ENCODE data around the gene LACTB.

Gene LACTB

GRCh38 chr15:63121382-63122001 lies at the start of gene LACTB:
Gene LACTB (plus strand): TSS chr15:63121861. CDS start chr15:63121872, 11 bp downstream.
- DNase-seq = peak; percentile 89

DNA sequence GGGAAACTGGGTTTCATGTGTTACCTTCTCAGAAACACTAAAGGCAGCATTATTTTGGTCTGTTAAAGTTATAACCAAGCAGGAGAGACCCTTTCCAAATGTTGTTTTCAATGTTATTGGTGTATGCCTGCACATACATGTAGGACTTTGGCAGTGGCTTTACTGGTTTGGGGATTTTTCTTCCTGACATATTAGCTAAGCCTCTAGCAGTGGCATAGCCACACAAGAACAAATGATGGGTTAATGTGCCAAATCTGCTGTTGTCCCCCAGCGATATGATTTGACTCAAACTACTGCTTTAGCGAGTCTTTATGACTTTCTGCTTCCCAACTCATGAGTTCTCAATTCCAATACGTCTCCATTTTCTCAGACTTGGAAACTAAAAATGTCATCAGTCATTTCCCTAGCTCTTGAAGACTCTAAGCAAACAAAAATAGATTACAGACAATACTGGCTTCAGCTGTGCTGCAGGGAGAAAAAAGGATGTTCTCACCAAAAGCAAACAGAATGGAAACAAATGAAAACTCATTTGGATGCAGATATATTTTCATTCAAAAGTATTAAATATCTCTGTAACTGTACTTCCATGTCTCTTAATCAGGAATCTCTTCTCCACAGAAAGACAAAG lies 49.5 kb upstream of the LACTB start:
- no peak for DNase-seq

GRCh38 chr15:63072809-63073277 lies 48.8 kb upstream of the LACTB start:
- no peak for DNase-seq

DNA sequence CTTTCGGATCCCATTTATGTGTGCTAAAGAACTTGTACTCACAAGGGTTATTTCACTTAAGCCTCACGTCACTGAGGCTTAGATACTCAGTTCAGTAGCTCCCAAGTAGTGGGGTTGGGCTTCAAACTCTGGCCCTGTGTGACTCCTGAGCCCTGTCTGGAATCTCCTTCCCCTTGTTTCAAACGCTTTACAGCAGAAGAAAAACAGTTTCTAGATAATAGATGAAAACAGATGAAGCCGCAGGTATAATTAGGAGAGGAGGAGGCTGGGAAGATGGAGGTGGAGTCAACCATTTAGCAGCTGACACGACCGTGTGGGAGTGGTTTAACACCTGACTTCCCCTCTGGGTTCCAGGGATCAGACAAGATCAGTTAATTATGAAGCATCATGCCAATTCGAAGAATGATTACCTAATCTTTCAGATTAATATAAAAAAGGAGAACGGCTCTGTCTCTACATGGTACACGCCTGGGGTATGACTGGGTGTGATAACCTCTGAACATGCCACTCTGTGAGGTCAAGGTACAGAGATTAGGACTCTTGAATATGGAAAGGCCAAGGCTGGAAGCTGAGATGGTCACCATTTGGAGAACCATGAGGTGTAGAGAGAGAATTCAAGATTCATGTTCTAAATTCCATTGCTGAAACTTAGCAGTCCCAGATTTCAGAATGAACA lies 48.0 kb upstream of the LACTB start:
- DNase-seq = no peak

DNA sequence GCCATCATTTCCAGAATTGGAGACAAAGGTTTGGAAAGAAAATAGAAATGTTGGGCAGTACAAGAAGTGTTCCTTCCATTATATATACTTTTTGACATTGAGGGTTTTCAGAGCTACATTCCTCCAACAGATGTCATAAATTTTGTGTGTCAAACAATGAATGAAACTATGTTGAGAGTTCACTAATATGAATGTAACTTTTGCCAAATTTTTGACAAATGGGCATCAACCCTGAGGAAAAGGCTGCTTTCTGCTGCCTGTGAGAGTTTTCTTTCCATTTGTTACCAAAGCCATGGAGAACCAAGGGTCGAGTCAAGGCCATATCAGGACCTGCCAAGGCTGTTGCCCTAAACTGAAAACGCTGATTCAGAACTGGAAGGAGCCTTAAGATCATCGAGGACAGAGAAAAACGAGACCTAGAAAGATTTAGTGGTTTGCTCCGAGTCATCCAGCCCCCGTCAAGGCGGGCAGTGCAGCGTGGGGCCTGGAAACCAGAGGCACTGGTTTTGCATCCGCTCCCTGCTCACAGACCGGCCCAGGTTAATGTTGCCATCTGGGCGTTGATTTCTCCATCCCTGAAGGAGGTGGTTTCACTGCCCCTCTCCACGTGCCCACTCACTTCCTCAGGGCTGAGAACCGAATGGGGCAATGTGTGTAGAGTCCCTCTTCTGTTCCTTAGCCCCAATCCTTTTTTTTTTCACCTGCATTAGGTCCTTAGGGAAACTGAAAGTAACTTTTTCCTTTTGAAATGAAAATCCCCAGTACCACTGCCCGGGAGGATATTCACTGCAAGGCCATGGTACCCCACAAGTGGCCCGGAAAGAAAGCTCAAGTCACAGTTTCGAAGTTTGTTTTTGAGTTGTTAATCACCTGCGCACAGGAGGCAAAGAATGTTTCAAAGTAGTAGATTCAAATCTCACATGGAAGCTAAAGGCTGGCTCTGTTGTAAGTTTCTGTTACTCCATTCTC lies 46.4 kb upstream of the LACTB start:
- peak; percentile 57 for DNase-seq

DNA sequence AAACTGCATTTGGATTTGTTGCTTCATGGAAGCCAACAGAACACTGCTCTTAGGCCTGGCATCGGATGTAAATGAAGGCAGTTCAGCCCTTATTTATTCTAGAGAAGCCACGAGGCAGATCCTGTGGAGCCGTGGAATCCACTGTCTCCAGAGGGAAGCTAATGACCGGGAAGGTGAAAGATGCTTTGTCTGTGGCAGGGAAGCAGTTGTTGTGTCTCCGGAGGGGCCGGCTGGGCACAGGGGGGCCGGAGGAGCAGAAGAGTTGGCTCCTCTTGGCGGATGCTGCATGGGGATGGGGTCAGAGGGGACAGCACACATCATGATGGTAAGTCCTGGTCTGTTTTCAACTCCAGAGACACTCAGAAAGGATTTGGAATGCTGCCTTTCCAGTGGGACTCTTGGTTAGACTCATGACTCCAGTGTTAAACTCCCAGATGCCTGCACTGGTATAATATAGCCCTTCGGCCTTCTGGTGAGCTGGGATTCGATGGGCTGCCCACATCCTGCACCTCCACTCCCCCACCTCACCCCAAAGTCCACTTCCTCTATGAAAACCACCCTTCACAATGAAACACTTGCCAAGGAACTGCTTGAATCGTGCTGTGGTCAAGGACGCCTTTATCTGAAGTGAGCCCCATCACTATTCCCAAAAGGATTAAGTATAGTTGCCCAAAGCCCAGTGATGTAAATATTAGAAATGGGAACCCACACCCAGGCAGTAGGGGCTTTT lies 45.5 kb upstream of the LACTB start:
- no peak for DNase-seq

DNA sequence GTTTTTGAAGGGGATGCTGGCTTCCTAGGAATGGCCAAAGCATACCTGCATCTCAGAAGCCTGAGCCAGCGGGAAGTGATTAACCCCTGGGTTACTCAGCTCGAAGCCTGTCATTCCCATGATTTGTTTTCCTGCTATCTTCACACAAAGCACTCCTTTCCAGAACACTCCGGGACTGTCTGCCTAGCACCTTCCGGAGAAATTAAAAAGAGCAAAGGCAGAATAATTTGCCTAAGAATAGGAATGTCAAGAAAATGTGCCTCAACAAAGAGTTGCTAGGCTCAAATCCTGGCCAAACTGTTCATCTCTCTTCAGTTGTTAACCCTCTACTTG lies 45.0 kb upstream of the LACTB start:
- no peak for DNase-seq

DNA sequence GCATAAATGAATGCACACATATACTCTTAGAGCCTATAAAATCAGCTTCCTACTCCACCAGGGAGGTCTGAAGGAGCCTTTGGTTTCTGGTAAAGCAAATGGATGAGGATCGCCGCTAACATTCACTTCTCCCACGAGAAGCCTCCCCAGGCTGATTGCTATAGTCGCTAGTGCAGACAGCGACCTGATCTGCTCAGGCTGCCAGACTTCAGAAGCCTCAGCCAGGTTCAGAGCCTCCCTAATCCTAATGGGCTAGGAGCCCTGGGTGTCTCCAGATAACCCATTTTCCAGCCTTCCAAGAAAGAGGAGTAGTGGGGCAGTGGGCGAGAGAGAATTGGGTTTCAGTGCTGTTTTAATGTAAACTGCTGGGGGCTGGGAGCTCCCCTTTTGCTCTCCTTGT lies 43.7 kb upstream of the LACTB start:
- no peak for DNase-seq

DNA sequence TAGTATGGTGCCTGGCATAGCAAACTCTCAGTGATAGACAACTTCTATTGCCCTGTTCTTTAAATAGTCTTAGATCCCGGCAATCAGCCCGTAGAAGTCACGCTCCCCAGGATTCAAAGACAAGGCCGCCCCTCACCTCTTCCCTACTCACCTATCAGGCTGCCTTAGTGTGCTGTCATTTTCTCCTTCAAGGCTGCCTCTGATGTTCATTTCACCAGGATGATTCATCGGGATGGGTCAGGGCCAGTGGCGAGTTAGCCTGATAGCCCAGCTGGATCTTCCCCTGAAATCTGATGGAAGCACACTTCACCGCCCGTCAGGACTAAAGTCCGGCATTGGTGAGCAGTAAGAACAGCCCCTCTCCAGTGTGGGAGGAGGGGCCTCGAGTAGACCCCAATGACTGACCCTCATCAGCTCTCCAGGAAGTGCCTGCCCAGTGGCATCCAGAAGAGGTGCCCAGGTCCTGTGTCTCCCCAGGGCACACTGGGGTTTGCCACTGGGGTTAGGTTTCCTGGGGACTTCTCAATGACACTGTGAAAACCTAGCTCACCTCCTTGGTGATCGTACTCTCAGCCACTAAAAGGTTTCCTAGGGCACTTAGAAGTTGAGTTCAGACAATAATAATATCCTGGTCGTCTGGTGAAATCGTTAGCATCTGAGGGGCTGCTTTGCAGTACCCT lies 41.6 kb upstream of the LACTB start:
- DNase-seq = no peak

DNA sequence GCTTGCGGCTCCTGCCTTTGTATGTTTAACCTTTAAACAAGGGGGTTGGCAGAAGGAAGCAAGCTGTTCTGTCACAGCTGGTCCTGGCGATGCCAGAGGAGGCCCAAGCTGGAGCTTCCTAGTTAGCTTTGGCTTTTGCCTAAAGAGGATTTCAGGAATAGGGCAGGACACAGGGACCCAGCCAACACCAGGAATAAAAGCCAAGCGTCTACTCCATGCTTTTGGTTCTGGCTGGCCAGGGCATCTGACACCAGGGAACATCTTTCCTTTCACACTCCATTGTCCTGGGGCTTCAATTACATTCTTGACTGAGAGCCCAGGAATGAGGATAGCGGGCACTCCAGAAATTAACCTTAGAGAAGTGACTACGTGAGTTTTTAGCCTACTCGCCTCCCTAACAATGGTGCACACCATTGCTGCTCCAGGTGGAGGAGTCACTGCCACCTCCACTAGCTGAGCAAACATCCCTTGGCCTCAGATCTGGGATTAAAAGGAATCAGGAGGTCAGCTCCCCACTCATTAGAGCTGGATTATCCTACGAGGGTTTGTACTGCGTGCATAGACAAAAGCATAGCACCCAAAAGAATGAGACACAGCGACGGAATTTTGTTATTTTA lies 40.9 kb upstream of the LACTB start:
- DNase-seq = no peak

GRCh38 chr15:63082366-63082765 lies 39.3 kb upstream of the LACTB start:
- no peak for DNase-seq

- no peak for DNase-seq
Observed at GRCh38 chr15:63083044-63083443, 38.6 kb upstream of the LACTB start.

GRCh38 chr15:63083541-63083940 lies 38.1 kb upstream of the LACTB start:
- no peak for DNase-seq

- DNase-seq = no peak
Observed at GRCh38 chr15:63084806-63085205, 36.9 kb upstream of the LACTB start.

- no peak for DNase-seq
Observed at GRCh38 chr15:63085289-63085688, 36.4 kb upstream of the LACTB start.

DNA sequence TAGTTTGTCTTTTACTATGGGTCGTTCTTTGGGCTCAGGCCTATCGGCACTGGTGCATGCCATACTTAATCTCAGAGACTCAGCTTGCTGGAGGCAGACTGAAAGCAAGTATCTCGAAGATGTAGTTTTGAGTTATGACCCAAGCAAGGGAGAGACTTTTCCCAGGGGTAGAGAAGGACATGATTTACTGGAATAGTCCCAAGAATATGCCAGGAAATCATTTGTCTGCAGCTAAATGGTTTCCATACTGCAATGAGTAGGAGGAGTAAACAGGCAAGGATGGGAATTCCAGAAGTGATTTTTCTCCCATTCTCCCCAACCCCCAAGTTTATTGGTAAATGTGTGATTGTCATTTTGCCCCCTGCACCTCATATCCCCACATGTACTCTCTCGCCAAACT lies 35.4 kb upstream of the LACTB start:
- DNase-seq = peak; percentile 92

GRCh38 chr15:63086947-63087346 lies 34.7 kb upstream of the LACTB start:
- DNase-seq = peak; percentile 72

GRCh38 chr15:63088533-63089245 lies 33.0 kb upstream of the LACTB start:
- no peak for DNase-seq

DNA sequence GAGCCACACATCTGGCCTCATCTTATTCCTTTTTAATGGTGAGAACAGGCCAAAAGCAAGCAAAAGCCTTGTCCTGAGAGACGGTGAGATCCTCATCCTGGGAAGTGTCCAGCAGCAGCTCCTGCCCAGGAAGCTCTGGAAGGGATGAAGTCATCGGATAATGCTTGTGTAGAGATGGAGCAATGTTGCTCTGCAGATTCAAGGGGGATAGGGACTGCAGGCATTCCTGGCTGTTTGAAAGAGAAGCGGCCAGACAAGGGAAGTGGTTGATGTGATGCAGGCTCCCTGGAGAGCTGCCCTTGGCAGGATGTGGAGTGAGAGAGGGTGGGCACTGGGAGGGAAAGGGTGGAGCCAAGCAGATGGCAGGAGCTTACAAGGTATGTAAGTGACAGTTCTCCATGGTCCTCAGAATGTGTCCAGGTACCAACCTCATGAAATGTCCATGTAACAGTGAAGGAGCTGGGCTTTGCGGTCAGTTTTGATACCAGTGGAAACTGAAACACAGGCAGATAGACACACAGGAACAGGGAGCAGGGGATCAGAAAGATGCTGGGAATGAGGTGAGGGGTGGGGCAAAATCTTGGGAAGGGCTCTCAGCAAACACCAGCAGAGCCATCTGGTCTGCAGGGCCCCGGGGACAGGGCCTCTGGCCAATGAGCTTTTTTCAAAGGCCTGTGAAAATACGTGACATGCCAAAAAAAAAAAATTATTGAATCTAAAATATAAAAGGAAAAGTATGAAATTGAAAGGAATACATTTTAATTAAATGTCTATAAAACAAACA lies 32.2 kb upstream of the LACTB start:
- DNase-seq = peak; percentile 97

DNA sequence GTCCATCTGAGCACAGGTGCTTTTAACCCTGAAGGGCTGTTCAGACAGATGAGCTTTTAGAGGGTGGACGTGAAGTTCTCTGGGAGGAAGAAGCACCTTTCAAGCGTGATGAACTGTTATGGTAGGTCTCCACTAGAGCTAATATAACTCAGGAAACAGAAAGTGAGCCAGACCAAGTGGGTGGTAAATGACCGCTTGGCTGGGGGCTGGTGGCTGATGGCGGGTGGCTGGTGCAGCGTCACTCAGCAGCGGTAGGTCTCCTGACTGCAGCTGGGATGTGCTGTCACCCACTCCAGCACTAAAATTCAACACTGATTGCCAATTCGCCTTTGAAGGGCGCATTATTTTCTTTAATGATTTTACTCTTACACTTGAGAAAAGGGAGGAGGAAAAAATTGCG lies 31.2 kb upstream of the LACTB start:
- no peak for DNase-seq
